ENCODE data around the gene MRRF. TPM values are rescaled to one million over a fixed set of nuclear protein-coding genes. Genes with fewer than 3 reads are reported as not detected.

MRRF gene
- 35.7 TPM for total RNA-seq
- long read RNA-seq, full-length matches to known transcripts: 50 of 74 reads
- long read RNA-seq, partial matches to known transcripts: 4 of 74 reads
- long read RNA-seq, other reads (novel, unspliced or antisense): 20 of 74 reads

- DNase-seq (peak; percentile 96), ATAC-seq (ENCODE audit: poor library complexity) (peak; percentile 97)
- intact Hi-C loops (cut with DNase I): no loop called here
Observed at GRCh38 chr9:122264360-122265148, at the start of gene MRRF, which contains the start of gene RBM18. Gene MRRF (plus strand): TSS chr9:122264882. CDS start chr9:122270892, 6,010 bp downstream. Gene RBM18 (minus strand): TSS chr9:122264840. CDS start chr9:122261492, 3,348 bp downstream.

- no peak for ATAC-seq (ENCODE audit: poor library complexity)
- intact Hi-C loops (cut with DNase I): no loop called here
- no peak for DNase-seq
Observed at GRCh38 chr9:122215663-122216062, 49.0 kb upstream of the MRRF start.

GRCh38 chr9:122216138-122216797 lies 48.4 kb upstream of the MRRF start:
- intact Hi-C loops (cut with DNase I): no loop called here
- DNase-seq (no peak), ATAC-seq (ENCODE audit: poor library complexity) (no peak)

GRCh38 chr9:122216798-122217418 lies 47.8 kb upstream of the MRRF start:
- no peak for DNase-seq
- intact Hi-C loops (cut with DNase I): no loop called here
- ATAC-seq (ENCODE audit: poor library complexity): no peak

GRCh38 chr9:122217640-122218039 lies 47.0 kb upstream of the MRRF start:
- intact Hi-C loops (cut with DNase I): no loop called here
- DNase-seq (no peak), ATAC-seq (ENCODE audit: poor library complexity) (no peak)

- DNase-seq (no peak), ATAC-seq (ENCODE audit: poor library complexity) (no peak)
Observed at GRCh38 chr9:122218071-122218934, 46.4 kb upstream of the MRRF start.

GRCh38 chr9:122218935-122219855 lies 45.5 kb upstream of the MRRF start:
- DNase-seq: no peak
- ATAC-seq (ENCODE audit: poor library complexity): no peak
- intact Hi-C loops (cut with DNase I): no loop called here

More at GRCh38 chr9:122218071-122218934, 46.4 kb upstream of the MRRF start:
- intact Hi-C loops (cut with DNase I): no loop called here

- intact Hi-C loops (cut with DNase I): no loop called here
- ATAC-seq (ENCODE audit: poor library complexity) (peak; percentile 21), DNase-seq (no peak)
Observed at GRCh38 chr9:122219856-122220672, 44.6 kb upstream of the MRRF start.

GRCh38 chr9:122220673-122221182 lies 44.0 kb upstream of the MRRF start:
- intact Hi-C loops (cut with DNase I): no loop called here
- DNase-seq (no peak), ATAC-seq (ENCODE audit: poor library complexity) (no peak)

GRCh38 chr9:122221183-122221811 lies 43.4 kb upstream of the MRRF start:
- ATAC-seq (ENCODE audit: poor library complexity) (no peak), DNase-seq (no peak)
- intact Hi-C loops (cut with DNase I): no loop called here

GRCh38 chr9:122222791-122223190 lies 41.9 kb upstream of the MRRF start:
- intact Hi-C loops (cut with DNase I): no loop called here
- DNase-seq (no peak), ATAC-seq (ENCODE audit: poor library complexity) (no peak)

- intact Hi-C loops (cut with DNase I): no loop called here
- DNase-seq (no peak), ATAC-seq (ENCODE audit: poor library complexity) (no peak)
Observed at GRCh38 chr9:122223435-122223834, 41.2 kb upstream of the MRRF start.

- DNase-seq (no peak), ATAC-seq (ENCODE audit: poor library complexity) (no peak)
- intact Hi-C loops (cut with DNase I): no loop called here
Observed at GRCh38 chr9:122225312-122226141, 39.2 kb upstream of the MRRF start.

GRCh38 chr9:122226142-122226757 lies 38.4 kb upstream of the MRRF start:
- intact Hi-C loops (cut with DNase I): no loop called here
- no peak for ATAC-seq (ENCODE audit: poor library complexity)
- no peak for DNase-seq
